Measurements from ENCODE around the gene TMC8.

DNA sequence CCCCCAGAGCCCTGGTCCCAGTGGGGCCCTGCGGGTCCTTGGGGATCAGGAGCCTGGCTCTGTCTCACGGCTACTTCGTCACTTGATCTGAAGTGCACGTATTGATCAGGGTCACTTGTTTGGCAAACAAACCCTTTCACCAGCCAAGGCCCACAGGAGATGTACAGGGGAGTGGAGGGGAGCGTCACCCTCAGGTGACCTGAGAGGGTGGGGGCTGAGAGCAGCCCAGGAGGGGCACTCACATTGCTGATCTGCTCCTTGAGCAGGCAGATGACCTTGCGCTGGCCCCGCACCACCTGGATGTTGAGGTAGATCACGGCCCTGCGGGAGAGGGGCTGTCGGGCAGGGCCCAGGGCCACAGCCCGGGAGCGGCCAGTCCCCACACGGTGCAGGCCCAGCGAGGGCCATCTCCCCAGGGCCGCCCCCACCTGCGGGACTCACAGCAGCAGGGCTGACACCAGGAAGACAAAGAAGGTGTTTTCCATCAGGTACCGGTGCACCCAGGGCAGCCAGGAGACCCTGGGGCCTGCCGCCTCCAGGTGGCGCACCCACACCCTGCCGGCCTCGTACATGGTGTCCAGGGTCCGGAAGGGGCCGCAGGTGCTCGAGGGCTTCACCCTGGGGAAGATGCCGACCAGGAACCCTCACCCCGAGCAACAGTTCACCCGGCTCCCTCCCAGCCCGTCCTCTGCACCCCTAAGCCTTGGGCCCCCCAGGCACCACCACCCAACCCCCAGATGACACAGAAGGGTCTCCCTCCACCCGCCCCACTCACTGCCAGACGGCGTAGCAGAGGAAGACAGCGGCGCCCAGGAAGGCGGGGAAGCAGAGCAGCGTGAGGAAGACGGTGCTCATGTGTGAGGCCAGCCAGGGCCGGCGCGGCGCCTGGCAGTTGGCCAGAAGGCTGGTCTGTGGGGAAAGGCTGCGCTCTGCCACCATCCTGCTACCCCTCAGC is 13.3 kb upstream of the TMC8 start:
- TF ChIP-seq CTCF (IDR thresholded peaks at IDR 0.05; ENCODE audit: low read depth, low read length, missing input control) (peak; percentile 20), SP1 (IDR thresholded peaks at IDR 0.05) (no peak), NR2F2 (IDR thresholded peaks at IDR 0.05) (no peak), RAD21 (IDR thresholded peaks at IDR 0.05) (peak in 1 of 2 donors; percentile 68), YY1 (IDR thresholded peaks at IDR 0.05) (no peak), JUND (IDR thresholded peaks at IDR 0.05) (no peak), FOXA1 (IDR thresholded peaks at IDR 0.05) (no peak)
- TF ChIP-seq, protein P1, sequence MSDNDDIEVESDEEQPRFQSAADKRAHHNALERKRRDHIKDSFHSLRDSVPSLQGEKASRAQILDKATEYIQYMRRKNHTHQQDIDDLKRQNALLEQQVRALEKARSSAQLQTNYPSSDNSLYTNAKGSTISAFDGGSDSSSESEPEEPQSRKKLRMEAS (IDR thresholded peaks at IDR 0.05) = no peak
- TF ChIP-seq, protein P2, sequence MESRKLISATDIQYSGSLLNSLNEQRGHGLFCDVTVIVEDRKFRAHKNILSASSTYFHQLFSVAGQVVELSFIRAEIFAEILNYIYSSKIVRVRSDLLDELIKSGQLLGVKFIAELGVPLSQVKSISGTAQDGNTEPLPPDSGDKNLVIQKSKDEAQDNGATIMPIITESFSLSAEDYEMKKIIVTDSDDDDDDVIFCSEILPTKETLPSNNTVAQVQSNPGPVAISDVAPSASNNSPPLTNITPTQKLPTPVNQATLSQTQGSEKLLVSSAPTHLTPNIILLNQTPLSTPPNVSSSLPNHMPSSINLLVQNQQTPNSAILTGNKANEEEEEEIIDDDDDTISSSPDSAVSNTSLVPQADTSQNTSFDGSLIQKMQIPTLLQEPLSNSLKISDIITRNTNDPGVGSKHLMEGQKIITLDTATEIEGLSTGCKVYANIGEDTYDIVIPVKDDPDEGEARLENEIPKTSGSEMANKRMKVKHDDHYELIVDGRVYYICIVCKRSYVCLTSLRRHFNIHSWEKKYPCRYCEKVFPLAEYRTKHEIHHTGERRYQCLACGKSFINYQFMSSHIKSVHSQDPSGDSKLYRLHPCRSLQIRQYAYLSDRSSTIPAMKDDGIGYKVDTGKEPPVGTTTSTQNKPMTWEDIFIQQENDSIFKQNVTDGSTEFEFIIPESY (IDR thresholded peaks at IDR 0.05) = no peak

Data from liver (tissue), 3 donors.